GM18520 (cell line): ENCODE results near the gene ULK4.

ENCODE experiments used
- ATAC-seq: cut with Tn5 transposase; IDR thresholded peaks from one replicate; pipeline ENCODE4 v1.9.1; 2021; ENCODE audit not compliant: unreplicated experiment

The ULK4 gene

GRCh38 chr3:41204369-41204768, 757.5 kb downstream of the ULK4 start:
- ATAC-seq: no peak

GRCh38 chr3:41202834-41203345, 759.0 kb downstream of the ULK4 start:
- no peak for ATAC-seq

GRCh38 chr3:41202075-41202833, 759.6 kb downstream of the ULK4 start:
- no peak for ATAC-seq

GRCh38 chr3:41200669-41201021, 761.3 kb downstream of the ULK4 start:
- ATAC-seq: no peak

- no peak for ATAC-seq
Measured at GRCh38 chr3:41199866-41200668, 761.8 kb downstream of the ULK4 start.

GRCh38 chr3:41198950-41199865, 762.7 kb downstream of the ULK4 start, which contains the start of gene CTNNB1:
TSS of gene CTNNB1 (plus strand) at chr3:41199505. CDS start at chr3:41224069, 24,564 bp downstream.
- ATAC-seq: peak; percentile 70

- ATAC-seq: no peak
Measured at GRCh38 chr3:41198526-41198925, 763.4 kb downstream of the ULK4 start.

- ATAC-seq: no peak
Measured at GRCh38 chr3:41198046-41198445, 763.9 kb downstream of the ULK4 start.
